DMS153 (cell line): ENCODE results near the gene HEG1.

ENCODE experiments used
- DNase-seq: peaks from one replicate; lab custom pipeline; 2025; lab: John Stamatoyannopoulos, UW

Gene HEG1

GRCh38 chr3:125050488-125051090 lies 5.2 kb downstream of the HEG1 start:
- DNase-seq, result no peak

DNA sequence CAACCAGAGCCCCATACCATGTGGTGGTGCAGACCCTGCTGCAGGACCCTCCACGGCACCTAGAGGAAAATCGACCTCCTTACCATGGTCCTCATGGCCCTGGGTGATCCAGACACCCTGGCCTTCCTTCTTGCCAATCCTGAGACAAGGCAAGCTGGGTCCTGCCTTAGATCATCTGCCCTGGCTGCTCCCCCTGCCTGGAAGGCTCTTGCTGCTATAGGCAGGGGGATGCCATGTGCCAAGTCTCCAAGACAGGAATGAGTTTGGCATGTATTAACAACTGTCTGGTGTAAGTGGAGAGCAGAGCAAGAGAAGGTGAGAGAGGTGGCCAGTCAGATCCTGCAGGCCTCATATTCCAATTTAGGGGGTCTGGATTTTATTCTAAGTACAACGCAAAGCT lies 7.5 kb downstream of the HEG1 start:
- DNase-seq, result no peak

- no peak for DNase-seq
These were observed 9.8 kb downstream of the HEG1 start for GRCh38 chr3:125045965-125046364.

- no peak for DNase-seq
These were observed 10.6 kb downstream of the HEG1 start for GRCh38 chr3:125045194-125045593.

DNA sequence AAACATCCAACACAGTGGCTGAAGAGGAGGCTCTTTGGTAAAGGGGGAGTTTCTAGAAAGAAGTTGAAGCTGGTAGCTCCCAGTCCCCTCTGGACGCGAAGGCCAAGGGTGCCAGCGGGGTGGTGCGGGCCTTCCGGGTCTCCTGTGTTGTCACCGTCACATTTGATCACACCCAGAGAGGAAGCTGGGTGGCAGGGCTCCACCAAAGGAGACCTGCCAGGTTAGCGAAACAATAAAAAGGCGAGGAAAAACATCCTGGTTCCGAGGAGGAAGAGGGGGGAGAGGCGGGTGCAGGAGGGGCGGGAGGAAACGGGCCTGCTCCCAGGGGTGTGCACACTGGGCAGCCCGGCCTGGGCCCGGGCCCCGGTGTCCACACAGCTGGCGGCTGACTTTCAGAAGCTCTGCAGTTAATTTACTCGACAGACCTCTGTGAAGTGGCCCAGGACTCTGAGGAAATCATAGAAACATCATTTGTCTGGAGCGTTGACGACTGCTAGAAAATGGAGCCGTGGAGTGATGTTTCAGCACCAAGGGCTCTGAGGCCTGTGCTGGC lies 12.1 kb downstream of the HEG1 start:
- DNase-seq, result peak; percentile 64

DNA sequence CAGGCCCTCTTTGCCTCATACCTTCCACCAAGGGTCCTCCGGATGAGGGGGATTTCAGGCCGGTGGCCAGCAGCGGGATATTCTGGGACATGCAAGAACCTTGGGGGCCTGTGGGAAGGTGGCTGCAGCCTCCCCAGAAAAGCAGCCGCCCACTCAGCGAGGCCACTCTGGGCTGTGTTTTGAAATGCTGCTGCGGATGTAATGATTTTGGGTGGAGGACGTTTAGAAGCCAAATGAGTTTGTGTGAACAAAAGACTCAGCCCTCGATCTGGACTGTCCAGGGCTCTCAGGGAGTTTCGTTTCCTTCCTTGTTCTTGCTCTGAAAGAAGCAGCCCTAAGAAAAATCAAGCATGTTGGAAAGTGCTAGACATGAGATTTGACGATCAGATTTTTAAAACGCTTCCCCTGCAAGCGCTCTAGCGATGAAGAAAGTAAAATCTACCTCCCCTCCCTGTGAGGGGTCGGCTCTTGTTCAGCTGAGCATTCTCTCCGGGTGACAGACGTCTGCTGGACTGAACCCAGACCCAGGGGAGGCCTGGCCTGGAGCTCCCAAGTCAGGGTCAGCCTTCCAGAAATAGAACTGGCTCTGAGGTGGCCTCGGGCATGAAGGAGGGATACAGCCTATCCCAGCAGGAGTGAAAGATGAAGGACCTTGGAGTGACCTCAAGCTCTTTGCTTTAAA lies 12.9 kb downstream of the HEG1 start:
- no peak for DNase-seq

- no peak for DNase-seq
These were observed 16.4 kb downstream of the HEG1 start for GRCh38 chr3:125039131-125040100.

- no peak for DNase-seq
These were observed 18.2 kb downstream of the HEG1 start for GRCh38 chr3:125037498-125038150.

- DNase-seq, result no peak
These were observed 20.6 kb downstream of the HEG1 start for GRCh38 chr3:125035217-125035616.

DNA sequence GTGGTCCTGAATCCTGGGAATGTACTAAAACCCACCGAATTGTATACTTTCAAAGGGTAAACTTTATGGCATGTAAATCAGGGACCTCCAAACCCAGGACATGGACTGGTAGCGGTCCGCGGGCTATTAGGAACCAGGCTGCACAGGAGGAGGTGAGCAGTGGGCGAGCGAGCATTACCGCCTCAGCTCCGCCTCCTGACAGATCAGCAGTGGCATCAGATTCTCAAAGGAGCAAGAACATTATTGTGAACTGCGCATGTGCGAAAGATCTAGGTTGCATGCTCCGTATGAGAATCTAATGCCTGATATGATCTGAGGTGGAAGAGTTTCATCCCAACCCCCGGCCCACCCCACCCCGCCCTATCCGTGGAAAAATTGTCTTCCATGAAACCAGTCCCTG lies 22.2 kb downstream of the HEG1 start:
- no peak for DNase-seq

DNA sequence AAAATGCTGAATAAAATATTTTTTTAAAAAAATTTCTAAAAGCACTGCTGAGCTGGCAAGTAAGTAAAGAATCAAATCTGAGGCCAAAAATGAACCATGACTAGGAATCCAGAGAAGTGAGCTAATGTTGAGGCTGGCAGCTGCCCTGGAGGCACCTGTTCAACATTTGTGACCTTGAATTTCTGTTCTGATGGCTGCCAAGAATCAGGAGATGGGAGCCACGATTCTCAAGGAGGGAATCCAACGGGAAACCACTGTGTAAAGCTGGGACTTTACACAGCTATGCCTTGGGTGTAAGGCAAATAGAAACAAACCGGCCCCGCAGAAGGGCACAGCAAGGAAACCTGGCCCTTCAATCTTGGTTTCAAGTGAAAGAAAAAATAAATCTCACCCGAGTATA lies 22.7 kb downstream of the HEG1 start:
- no peak for DNase-seq

GRCh38 chr3:125032683-125033082 lies 23.1 kb downstream of the HEG1 start:
- no peak for DNase-seq

DNA sequence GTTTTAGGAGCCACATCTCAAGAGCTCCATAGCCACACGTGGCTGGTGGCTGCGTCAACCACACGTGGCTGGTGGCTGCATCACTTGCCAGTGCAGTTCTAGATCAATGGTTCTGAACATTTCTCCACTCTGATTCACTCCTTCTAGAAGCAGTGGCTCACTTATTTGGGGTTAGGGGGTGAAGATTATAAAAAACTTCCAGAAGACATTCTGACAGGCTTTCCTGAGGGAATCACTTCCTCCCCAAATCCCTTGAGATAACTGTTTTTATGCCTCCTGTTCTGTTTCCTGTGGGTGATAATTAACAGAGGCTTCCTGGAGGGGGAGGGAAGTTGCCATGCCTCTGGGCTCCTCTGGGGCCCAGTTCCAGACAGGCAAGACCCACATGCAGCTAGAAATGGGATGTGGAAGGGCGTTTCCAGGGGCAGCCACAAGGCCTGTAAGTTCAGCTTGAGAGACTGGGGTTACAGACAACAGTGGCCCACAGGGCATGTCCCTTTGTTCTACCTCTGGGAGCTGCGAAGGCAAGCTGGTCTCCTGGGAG lies 23.6 kb downstream of the HEG1 start:
- DNase-seq, result no peak

GRCh38 chr3:125031544-125031943 lies 24.3 kb downstream of the HEG1 start:
- no peak for DNase-seq

- DNase-seq, result no peak
These were observed 27.1 kb downstream of the HEG1 start for GRCh38 chr3:125028657-125029056.

DNA sequence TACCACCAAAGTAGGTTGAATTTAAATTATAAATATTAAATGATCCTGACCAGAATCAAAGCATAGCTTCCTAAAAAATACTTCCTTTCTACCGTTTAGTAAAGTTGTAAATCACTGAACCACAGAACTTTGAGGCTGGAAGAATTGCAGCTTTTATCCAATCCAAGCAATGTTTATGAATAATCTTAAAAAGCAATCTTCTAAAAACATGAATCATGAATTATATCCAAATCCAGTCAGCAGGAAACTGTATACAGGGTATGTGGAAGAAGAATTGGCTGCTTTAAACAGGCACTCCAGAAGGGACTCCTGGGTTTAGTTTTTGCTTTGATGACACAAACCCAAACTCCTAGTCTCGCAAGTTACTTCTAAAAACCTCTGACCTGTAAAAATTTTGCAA lies 30.2 kb downstream of the HEG1 start:
- no peak for DNase-seq

- DNase-seq, result peak; percentile 61
These were observed 31.0 kb downstream of the HEG1 start for GRCh38 chr3:125024817-125025216.

DNA sequence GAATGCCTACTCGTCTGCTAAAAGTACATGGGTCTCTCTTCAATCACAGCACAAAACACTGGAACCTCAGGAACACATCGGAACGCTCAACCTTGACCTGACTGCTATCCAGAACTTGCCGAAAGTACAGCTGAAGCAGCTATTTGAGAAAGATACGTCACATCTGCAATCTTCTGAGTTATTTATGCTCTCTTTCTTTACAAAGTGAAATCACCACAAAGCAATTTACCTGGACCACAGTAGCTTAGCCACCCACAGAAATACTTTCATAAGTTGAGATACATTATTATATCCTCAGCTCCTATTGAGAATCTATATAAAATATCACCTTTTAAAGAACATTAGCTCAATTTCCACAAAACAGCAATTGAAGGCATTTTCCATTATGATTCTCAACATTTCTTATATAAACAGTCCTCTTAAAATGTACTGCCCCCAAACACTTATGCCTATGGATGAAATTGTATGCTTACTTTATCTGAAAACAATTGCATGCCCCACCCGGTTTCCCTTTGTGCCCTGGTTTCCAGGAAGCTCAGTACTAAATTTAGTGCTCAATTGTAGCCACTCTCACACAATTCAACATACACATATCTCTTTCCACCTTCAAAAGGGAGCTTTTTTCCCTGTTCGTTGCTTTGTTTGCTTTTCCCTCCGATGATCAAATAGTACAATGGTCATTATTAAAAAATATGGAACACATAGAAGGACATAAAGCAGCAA lies 31.8 kb downstream of the HEG1 start:
- DNase-seq, result peak; percentile 25

- no peak for DNase-seq
These were observed 33.6 kb downstream of the HEG1 start for GRCh38 chr3:125022206-125022605.

DNA sequence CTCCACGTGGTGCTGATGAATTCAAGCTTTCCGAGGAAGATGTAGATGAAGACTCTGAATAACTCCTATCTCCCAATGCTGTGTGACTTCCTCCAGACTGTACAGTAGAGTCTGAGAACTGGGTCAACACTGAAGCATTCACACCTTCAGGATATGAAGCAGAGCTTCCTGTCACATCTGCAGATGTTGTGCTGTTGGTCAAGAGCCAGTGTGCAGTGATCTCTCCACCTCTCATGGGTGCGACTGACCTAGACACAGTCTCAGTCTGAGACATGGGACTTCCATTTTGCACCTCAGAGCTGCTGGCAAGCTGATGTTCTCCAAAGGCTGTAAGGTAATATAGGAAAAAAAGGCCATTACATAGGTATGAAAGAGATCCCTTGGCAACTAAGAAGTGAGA lies 36.5 kb downstream of the HEG1 start:
- no peak for DNase-seq

DNA sequence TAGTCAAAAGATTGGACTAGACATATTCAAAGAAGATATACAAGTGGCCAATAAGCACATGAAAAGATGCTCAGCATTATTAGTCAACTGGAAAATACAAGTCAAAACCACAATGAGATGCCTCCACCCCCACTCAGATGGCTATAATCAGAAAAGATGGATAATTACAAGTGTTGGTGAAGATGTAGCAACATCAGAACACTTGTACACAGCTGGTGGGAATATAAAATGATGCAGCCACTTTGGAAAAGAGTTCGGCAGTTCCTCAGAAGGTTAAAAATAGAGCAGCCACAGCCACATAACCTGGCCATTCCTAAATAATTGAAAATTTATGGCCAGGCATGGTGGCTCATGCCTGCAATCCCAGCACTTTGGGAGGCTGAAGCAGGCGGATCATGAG lies 38.4 kb downstream of the HEG1 start:
- no peak for DNase-seq
